NCI-H2171 treated with DMSO at 0.1 percent for 48 hours (cell line): ENCODE measurements around the gene ZNF521.

Experiments
- DNase-seq: peaks from one replicate; lab custom pipeline; 2025; lab: John Stamatoyannopoulos, UW

The ZNF521 gene

GRCh38 chr18:25351777-25352628 lies at the start of gene ZNF521:
TSS of gene ZNF521 (minus strand) at chr18:25352166. CDS start at chr18:25350946, 1,220 bp downstream.
- peak; percentile 91 for DNase-seq

GRCh38 chr18:25399554-25399953 lies 47.6 kb upstream of the ZNF521 start:
- DNase-seq = no peak

- DNase-seq = no peak
Measured at GRCh38 chr18:25392192-25392591, 40.2 kb upstream of the ZNF521 start.

- DNase-seq = no peak
Measured at GRCh38 chr18:25373432-25374179, 21.6 kb upstream of the ZNF521 start.

- no peak for DNase-seq
Measured at GRCh38 chr18:25370391-25370790, 18.4 kb upstream of the ZNF521 start.

GRCh38 chr18:25365242-25365641 lies 13.3 kb upstream of the ZNF521 start:
- peak; percentile 93 for DNase-seq

GRCh38 chr18:25364732-25365131 lies 12.8 kb upstream of the ZNF521 start:
- no peak for DNase-seq

GRCh38 chr18:25360301-25360899 lies 8.4 kb upstream of the ZNF521 start:
- DNase-seq = no peak

GRCh38 chr18:25353080-25353479 lies 1.1 kb upstream of the ZNF521 start:
- DNase-seq = no peak

GRCh38 chr18:25352629-25353005 lies 651 bp upstream of the ZNF521 start:
- no peak for DNase-seq

- no peak for DNase-seq
Measured at GRCh38 chr18:25351280-25351775, 638 bp downstream of the ZNF521 start.

GRCh38 chr18:25350489-25351251 lies 1.3 kb downstream of the ZNF521 start:
- DNase-seq = peak; percentile 54

GRCh38 chr18:25349926-25350487 lies 2.0 kb downstream of the ZNF521 start:
- no peak for DNase-seq

GRCh38 chr18:25349131-25349925 lies 2.6 kb downstream of the ZNF521 start:
- no peak for DNase-seq

- DNase-seq = no peak
Measured at GRCh38 chr18:25348386-25349130, 3.4 kb downstream of the ZNF521 start.

GRCh38 chr18:25346561-25346960 lies 5.4 kb downstream of the ZNF521 start:
- no peak for DNase-seq

- peak; percentile 33 for DNase-seq
Measured at GRCh38 chr18:25345081-25345866, 6.7 kb downstream of the ZNF521 start.

- DNase-seq = no peak
Measured at GRCh38 chr18:25341831-25342230, 10.1 kb downstream of the ZNF521 start.

- no peak for DNase-seq
Measured at GRCh38 chr18:25340762-25341161, 11.2 kb downstream of the ZNF521 start.
